Measurements from ENCODE around the gene DGKH.

- TF ChIP-seq CTCF (IDR thresholded peaks at IDR 0.05) = no peak
- no peak for TF ChIP-seq EZH2 (IDR thresholded peaks at IDR 0.05; ENCODE audit: borderline replicate concordance, insufficient read depth, low read depth, low read length, poor library complexity, severe bottlenecking)
Measured at GRCh38 chr13:42071672-42072419, 23.4 kb downstream of the DGKH start.

Measured in B cell (primary cell).